Endothelial cell of umbilical vein (primary cell): ENCODE data around the gene FKBP8. TPM values are rescaled to one million over a fixed set of nuclear protein-coding genes. Genes with fewer than 3 reads are reported as not detected.

Experiments used
- BruUV-seq: library from RNA; stranded (reverse); fragments of 400-500 nt; replicated peaks from 2 replicates; lab custom pipeline; 2021; lab: Mats Ljungman, UMichigan
- CTCF ChIA-PET: fragments of 300-600, 350-600 bp; sonication (Branson Sonifier 250); formaldehyde crosslinking; loops from one replicate; lab custom pipeline; 2021; ENCODE audit warnings: antibody characterized with exemption, inconsistent platforms; lab: Charles Lee
- POLR2A ChIA-PET: fragments of 300-600, 350-600 bp; sonication (Branson Sonifier 250); formaldehyde crosslinking; loops from one replicate; lab custom pipeline; 2021; ENCODE audit warnings: antibody characterized with exemption, inconsistent platforms; lab: Charles Lee
- DNase-seq: peaks from one replicate; pipeline ENCODE4 v3.0.0-alpha.2; 2011; ENCODE audit warnings: low read depth, low spot score
- FAIRE-seq: peaks from 2 replicates; lab custom pipeline; 2011; peaks lifted over from hg19 to GRCh38; lab: Jason Lieb, UNC
- H2AFZ ChIP-seq: 2 replicates; pipeline ENCODE4 v1.6.0; 2012; ENCODE audit warnings: low read depth, low read length, control low read depth, inconsistent platforms
- H3K27ac ChIP-seq: 2 replicates; pipeline ENCODE4 v1.5.1; 2011; ENCODE audit warnings: low read depth, mild to moderate bottlenecking, control low read depth, low read length, moderate library complexity; ENCODE audit not compliant: insufficient read depth
- H3K27me3 ChIP-seq, 2 experiments: 2 replicates each; pipeline versions ENCODE4 v1.6.0 to v1.6.1; 2011; ENCODE audit warnings: low read length in 2 of 2, mixed read lengths in 1 of 2; ENCODE audit not compliant: control insufficient read depth in 2 of 2, insufficient read depth in 2 of 2
- H3K36me3 ChIP-seq, 2 experiments: 2 replicates in 1 of 2; 3 replicates in 1 of 2; pipeline ENCODE4 v1.5.1; 2011; ENCODE audit warnings: low read length in 2 of 2, mild to moderate bottlenecking in 1 of 2, moderate library complexity in 1 of 2; ENCODE audit not compliant: control insufficient read depth in 2 of 2, insufficient read depth in 2 of 2; ENCODE audit errors: extremely low read depth in 1 of 2
- H3K4me1 ChIP-seq: 3 replicates; pipeline ENCODE4 v1.5.1; 2011; ENCODE audit warnings: mild to moderate bottlenecking, low read length; ENCODE audit not compliant: control insufficient read depth, insufficient read depth; ENCODE audit errors: extremely low read depth
- H3K4me2 ChIP-seq: 2 replicates; pipeline ENCODE4 v1.6.1; 2011; ENCODE audit warnings: low read length, control low read depth, mixed read lengths; ENCODE audit not compliant: insufficient read depth
- H3K4me3 ChIP-seq, 3 experiments: fragments of 200-600 bp in 1 of 3; sonication (generic), shearing (Covaris generic) in 1 of 3; replicated peaks in 1 of 3; 2 replicates each; pipeline ENCODE4 v1.5.1; 2011 to 2016; ENCODE audit warnings: control low read depth in 3 of 3, low read length in 3 of 3, mild to moderate bottlenecking in 2 of 3, inconsistent platforms in 1 of 3, low read depth in 1 of 3, moderate library complexity in 1 of 3; ENCODE audit not compliant: insufficient read depth in 1 of 3
- H3K79me2 ChIP-seq: 2 replicates; pipeline ENCODE4 v1.6.0; 2012; ENCODE audit warnings: low read length, inconsistent platforms; ENCODE audit not compliant: control insufficient read depth, insufficient read depth
- H3K9ac ChIP-seq: replicated peaks from 2 replicates; pipeline ENCODE3; 2011; ENCODE audit warnings: low read length, control low read depth; ENCODE audit not compliant: insufficient read depth; ENCODE audit errors: extremely low read depth
- H3K9me1 ChIP-seq: replicated peaks from 3 replicates; pipeline ENCODE4 v1.6.0; 2011; ENCODE audit warnings: mild to moderate bottlenecking, low read length; ENCODE audit not compliant: control insufficient read depth, insufficient read depth; ENCODE audit errors: extremely low read depth
- H3K9me3 ChIP-seq: replicated peaks from 2 replicates; pipeline ENCODE4 v1.5.1; 2012; ENCODE audit warnings: low read length, inconsistent platforms; ENCODE audit not compliant: control insufficient read depth, insufficient read depth
- H4K20me1 ChIP-seq: replicated peaks from 2 replicates; pipeline ENCODE3; 2011; ENCODE audit warnings: mild to moderate bottlenecking, low read length; ENCODE audit not compliant: control insufficient read depth, insufficient read depth; ENCODE audit errors: extremely low read depth
- CTCF ChIP-seq, 2 donors: IDR thresholded peaks; 1 replicate in 1 of 2; 2 replicates in 1 of 2; pipeline ENCODE4 v1.5.1; 2011; ENCODE audit warnings: low read length in 2 of 2, mild to moderate bottlenecking in 2 of 2, moderate library complexity in 2 of 2, control low read depth in 1 of 2, inconsistent platforms in 1 of 2, low read depth in 1 of 2; ENCODE audit not compliant: insufficient read depth in 1 of 2; ENCODE audit errors: extremely low read depth in 1 of 2
- EZH2 ChIP-seq: IDR thresholded peaks from 2 replicates; pipeline ENCODE4 v1.6.1; 2012; ENCODE audit warnings: borderline replicate concordance, low read depth, mild to moderate bottlenecking, moderate library complexity, low read length, inconsistent platforms; ENCODE audit not compliant: severe bottlenecking
- FOS ChIP-seq: IDR thresholded peaks from 2 replicates; pipeline ENCODE4 v1.6.1; 2011; ENCODE audit warnings: mild to moderate bottlenecking, low read length, moderate library complexity, borderline replicate concordance; ENCODE audit not compliant: insufficient read depth
- GATA2 ChIP-seq: IDR thresholded peaks from 2 replicates; pipeline ENCODE4 v1.7.0; 2011; ENCODE audit warnings: low read depth, mild to moderate bottlenecking, moderate library complexity, mixed read lengths, low read length; ENCODE audit not compliant: insufficient read length, insufficient read depth
- JUN ChIP-seq: IDR thresholded peaks from 2 replicates; pipeline ENCODE4 v1.6.1; 2011; ENCODE audit warnings: borderline replicate concordance, low read depth; ENCODE audit not compliant: insufficient read length, insufficient read depth
- MAX ChIP-seq: IDR thresholded peaks from 2 replicates; pipeline ENCODE4 v1.6.1; 2011; ENCODE audit not compliant: insufficient read depth, insufficient read length
- MYC ChIP-seq: IDR thresholded peaks from one replicate; pipeline ENCODE4 v1.6.1; 2011; ENCODE audit warnings: mild to moderate bottlenecking, low read depth, low read length
- POLR2A ChIP-seq: IDR thresholded peaks from 2 replicates; pipeline ENCODE4 v1.6.1; 2012; ENCODE audit warnings: low read depth, mild to moderate bottlenecking, control low read depth, low read length
- POLR2AphosphoS5 ChIP-seq: IDR thresholded peaks from 2 replicates; pipeline ENCODE4 v1.6.1; 2012; ENCODE audit warnings: low read depth, mild to moderate bottlenecking, control low read depth, low read length, moderate library complexity; ENCODE audit not compliant: insufficient read depth
- dilution Hi-C: fragments of 300-500 bp; cut with MboI; formaldehyde crosslinking; loops from one replicate; pipeline ENCODE4 v1.15.0; 2019; ENCODE audit warnings: low sequenced_read_pairs; ENCODE audit not compliant: extremely low pct_ligation_motif_present
- intact Hi-C: fragments of 100-400 bp; cut with micrococcal nuclease; formaldehyde crosslinking; loops from one replicate; pipeline ENCODE4 v1.10.0; 2022
- polyA plus RNA-seq, 4 experiments: library from polyadenylated mRNA; depleted of rRNA in 3 of 4; stranded (reverse) in 3 of 4; unstranded in 1 of 4; fragments of >200 nt; gene quantifications; 2 replicates each; pipeline versions ENCODE4 v1.2.1 to v1.2.3, GENCODE V29; 2011 to 2012; ENCODE audit warnings: missing spikeins in 1 of 4
- total RNA-seq: library from RNA; stranded (reverse); gene quantifications from 2 replicates; pipeline ENCODE4 v1.2.3, GENCODE V29; 2021

Gene FKBP8
- total and polyA plus RNA-seq, 2 donors (not counting 3 experiments of a cell fraction or from before 2014, with no cell fraction given) = 150 to 173 TPM

GRCh38 chr19:18508585-18508984 lies 34.8 kb downstream of the FKBP8 start:
- H3K79me2 ChIP-seq = peaks cover 80% of the 10 kb centered on the region
- no peaks in the 10 kb centered on the region for H3K9me3 ChIP-seq
- peaks cover 14% of the 10 kb centered on the region for H3K4me1 ChIP-seq
- no peak overlapping the region for H3K4me3 ChIP-seq
- TF ChIP-seq POLR2A = no peak
- no peak for TF ChIP-seq JUN
- no peak for TF ChIP-seq EZH2
- no peak for TF ChIP-seq FOS
- TF ChIP-seq CTCF (IDR thresholded peaks at IDR 0.05; ENCODE audit: extremely low read depth in 1 of 2, insufficient read depth in 1 of 2, low read depth in 1 of 2, low read length in 2 of 2) = no peak
- no peak for TF ChIP-seq POLR2AphosphoS5
- no peak for TF ChIP-seq MAX
- no peak for TF ChIP-seq GATA2
- no peak for TF ChIP-seq MYC
- H3K9ac ChIP-seq = no peak overlapping the region
- H4K20me1 ChIP-seq = no peaks in the 10 kb centered on the region
- no peaks in the 10 kb centered on the region for H3K36me3 ChIP-seq
- H2AFZ ChIP-seq = no peak overlapping the region
- POLR2A ChIA-PET = interaction anchor here (1.4 kb wide), 1 partner anchor 12 kb away, joined by 3 read pairs; no protein-coding TSS in a partner anchor
- CTCF ChIA-PET = interaction anchor here (1.5 to 3.3 kb wide), 7 partner anchors 11 to 338 kb away, joined by 3 to 16 read pairs (median 9); partner anchors contain the start of gene ELL
- DNase-seq (no peak), FAIRE-seq (no peak)
- H3K27me3 ChIP-seq = no peaks in the 10 kb centered on the region
- intact Hi-C loops = no loop called here
- H3K27ac ChIP-seq = no peak overlapping the region
- dilution Hi-C loops = no loop called here
- BruUV-seq = no TSS peak
- no peaks in the 10 kb centered on the region for H3K9me1 ChIP-seq
- no peak overlapping the region for H3K4me2 ChIP-seq
